Measurements from ENCODE around the gene DLGAP3.
"Not testable (repeated sequence)": the region's sequence is repeated elsewhere in the genome, so short reads cannot be mapped to it uniquely, and the experiment has no call there.

DNA sequence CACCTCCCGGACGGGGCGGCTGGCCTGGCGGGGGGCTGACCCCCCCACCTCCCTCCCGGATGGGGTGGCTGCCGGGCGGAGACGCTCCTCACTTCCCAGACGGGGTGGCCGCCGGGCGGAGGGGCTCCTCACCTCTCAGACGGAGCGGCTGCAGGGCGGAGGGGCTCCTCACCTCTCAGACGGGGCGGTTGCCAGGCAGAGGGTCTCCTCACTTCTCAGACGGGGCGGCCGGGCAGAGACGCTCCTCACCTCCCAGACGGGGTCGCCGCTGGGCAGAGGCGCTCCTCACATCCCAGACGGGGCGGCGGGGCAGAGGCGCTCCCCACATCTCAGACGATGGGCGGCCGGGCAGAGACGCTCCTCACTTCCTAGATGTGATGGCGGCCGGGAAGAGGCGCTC, 38.2 kb upstream of the DLGAP3 start:
- TF ChIP-seq POLR2A, CTCF (IDR thresholded peaks at IDR 0.05): not testable (repeated sequence)
